H1 (cell line): ENCODE measurements around the gene SLC6A7. TPM values are rescaled to one million over a fixed set of nuclear protein-coding genes. Genes with fewer than 3 reads are reported as not detected.
A peak's percentile ranks its signal among the peaks of the same experiment; 100 is the strongest.

Experiments
- CTCF ChIA-PET: fragments of 300-600 bp; sonication (Branson Sonifier 250); formaldehyde crosslinking; loops from one replicate; lab custom pipeline; 2021; ENCODE audit not compliant: partially characterized antibody; lab: Charles Lee
- POLR2A ChIA-PET: fragments of 300-600 bp; sonication (Branson Sonifier 250); formaldehyde crosslinking; loops from one replicate; lab custom pipeline; 2021; ENCODE audit warnings: inconsistent platforms; ENCODE audit not compliant: partially characterized antibody; lab: Charles Lee
- DNase-seq, 2 experiments: peaks; one replicate each; pipeline versions ENCODE4 v3.0.0 to v3.0.0-alpha.2; 2010 to 2022; ENCODE audit warnings: low spot score in 2 of 2, low read depth in 1 of 2, mixed read lengths in 1 of 2
- FAIRE-seq: peaks from 2 replicates; lab custom pipeline; 2011; peaks lifted over from hg19 to GRCh38; lab: Jason Lieb, UNC
- H2AFZ ChIP-seq: 2 replicates; pipeline ENCODE4 v1.8.1; 2012; ENCODE audit warnings: low read length, inconsistent platforms
- H2AK5ac ChIP-seq: 2 replicates; pipeline ENCODE4 v1.6.1; 2013; ENCODE audit warnings: low read depth, low read length
- H2BK120ac ChIP-seq: replicated peaks from 2 replicates; pipeline ENCODE3; 2013; ENCODE audit warnings: low read depth, low read length, inconsistent platforms
- H2BK12ac ChIP-seq: 2 replicates; pipeline ENCODE4 v1.6.1; 2013; ENCODE audit warnings: low read depth, low read length
- H2BK15ac ChIP-seq: 2 replicates; pipeline ENCODE4 v1.6.1; 2013; ENCODE audit warnings: low read length
- H2BK20ac ChIP-seq: 2 replicates; pipeline ENCODE4 v1.6.1; 2013; ENCODE audit warnings: low read length
- H2BK5ac ChIP-seq: 2 replicates; pipeline ENCODE4 v1.6.1; 2013; ENCODE audit warnings: low read depth, low read length
- H3K14ac ChIP-seq: 2 replicates; pipeline ENCODE4 v1.6.1; 2013; ENCODE audit warnings: inconsistent platforms; ENCODE audit not compliant: insufficient read length
- H3K18ac ChIP-seq: 2 replicates; pipeline ENCODE4 v1.6.1; 2013; ENCODE audit warnings: low read length; ENCODE audit errors: extremely low read depth
- H3K23ac ChIP-seq: 2 replicates; pipeline ENCODE4 v1.6.1; 2013; ENCODE audit warnings: inconsistent platforms; ENCODE audit not compliant: insufficient read length
- H3K23me2 ChIP-seq: 2 replicates; pipeline ENCODE4 v1.6.1; 2013; ENCODE audit warnings: low read depth, low read length
- H3K27ac ChIP-seq: 2 replicates; pipeline ENCODE4 v1.6.1; 2011; ENCODE audit warnings: low read depth, low read length, inconsistent platforms
- H3K27me3 ChIP-seq, 4 experiments: replicated peaks in 1 of 4; 1 replicate in 1 of 4; 2 replicates in 3 of 4; pipeline versions ENCODE4 v1.6.1 to v1.8.1; 2011 to 2013; ENCODE audit warnings: low read length in 3 of 4, mild to moderate bottlenecking in 3 of 4, inconsistent platforms in 2 of 4, mixed read lengths in 2 of 4, moderate library complexity in 1 of 4; ENCODE audit not compliant: control insufficient read depth in 3 of 4, insufficient read depth in 3 of 4; ENCODE audit errors: extremely low read depth in 1 of 4
- H3K36me3 ChIP-seq, 4 experiments: 2 replicates each; pipeline versions ENCODE4 v1.6.1 to v1.8.1; 2011 to 2013; ENCODE audit warnings: mild to moderate bottlenecking in 4 of 4, low read length in 3 of 4, moderate library complexity in 2 of 4, control low read depth in 1 of 4, inconsistent platforms in 1 of 4; ENCODE audit not compliant: insufficient read depth in 4 of 4, control insufficient read depth in 2 of 4
- H3K4ac ChIP-seq: replicated peaks from 2 replicates; pipeline ENCODE3; 2013; ENCODE audit warnings: low read length, low read depth, mixed read lengths, inconsistent platforms; ENCODE audit not compliant: insufficient read length
- H3K4me1 ChIP-seq, 4 experiments: replicated peaks in 1 of 4; 1 replicate in 1 of 4; 2 replicates in 3 of 4; pipeline versions ENCODE4 v1.6.1 to v1.8.1; 2011 to 2013; ENCODE audit warnings: low read length in 3 of 4, inconsistent platforms in 2 of 4, mixed read lengths in 1 of 4; ENCODE audit not compliant: insufficient read depth in 4 of 4, control insufficient read depth in 3 of 4
- H3K4me2 ChIP-seq, 2 experiments: 2 replicates each; pipeline versions ENCODE4 v1.6.1 to v1.8.1; 2011 to 2013; ENCODE audit warnings: low read depth in 2 of 2, low read length in 2 of 2, control low read depth in 1 of 2, inconsistent platforms in 1 of 2, mild to moderate bottlenecking in 1 of 2; ENCODE audit not compliant: insufficient read depth in 1 of 2
- H3K4me3 ChIP-seq, 4 experiments: fragments of 200-600, 300-600 bp in 1 of 4; sonication (generic), shearing (Covaris generic), sonication (Bioruptor Twin) in 1 of 4; 2 replicates each; pipeline versions ENCODE4 v1.5.1 to v1.8.1; 2011 to 2016; ENCODE audit warnings: low read length in 4 of 4, low read depth in 3 of 4, control low read depth in 2 of 4, inconsistent platforms in 2 of 4, mild to moderate bottlenecking in 2 of 4, mixed read lengths in 1 of 4, moderate library complexity in 1 of 4; ENCODE audit not compliant: insufficient read depth in 2 of 4; ENCODE audit errors: extremely low read depth in 1 of 4
- H3K56ac ChIP-seq: replicated peaks from 2 replicates; pipeline ENCODE3; 2013; ENCODE audit warnings: low read depth, mild to moderate bottlenecking, mixed read lengths, low read length, inconsistent platforms; ENCODE audit not compliant: insufficient read length
- H3K79me1 ChIP-seq: 2 replicates; pipeline ENCODE4 v1.6.1; 2013; ENCODE audit warnings: low read depth, low read length, control low read depth
- H3K79me2 ChIP-seq, 2 experiments: 2 replicates each; pipeline versions ENCODE4 v1.6.1 to v1.8.1; 2012 to 2013; ENCODE audit warnings: low read length in 2 of 2, mild to moderate bottlenecking in 2 of 2, inconsistent platforms in 1 of 2; ENCODE audit not compliant: insufficient read depth in 2 of 2, control insufficient read depth in 1 of 2
- H3K9ac ChIP-seq, 4 experiments: replicated peaks in 1 of 4; 1 replicate in 1 of 4; 2 replicates in 3 of 4; pipeline versions ENCODE4 v1.6.1 to v1.8.1; 2011 to 2013; ENCODE audit warnings: low read depth in 3 of 4, low read length in 3 of 4, control low read depth in 2 of 4, mild to moderate bottlenecking in 2 of 4, moderate library complexity in 2 of 4, inconsistent platforms in 1 of 4; ENCODE audit errors: extremely low read depth in 1 of 4
- H3K9me3 ChIP-seq, 2 experiments: 2 replicates each; pipeline versions ENCODE4 v1.6.1 to v1.8.1; 2012 to 2013; ENCODE audit warnings: mild to moderate bottlenecking in 2 of 2, moderate library complexity in 2 of 2, control low read depth in 1 of 2, inconsistent platforms in 1 of 2, low read depth in 1 of 2, low read length in 1 of 2, mixed read lengths in 1 of 2; ENCODE audit not compliant: insufficient read depth in 2 of 2
- H4K20me1 ChIP-seq, 2 experiments: replicated peaks in 1 of 2; 2 replicates each; pipeline versions ENCODE3 to v1.8.1; 2011 to 2013; ENCODE audit warnings: inconsistent platforms in 2 of 2, low read length in 2 of 2, mild to moderate bottlenecking in 1 of 2; ENCODE audit not compliant: insufficient read depth in 2 of 2, control insufficient read depth in 1 of 2
- H4K5ac ChIP-seq: 2 replicates; pipeline ENCODE4 v1.6.1; 2013; ENCODE audit warnings: low read length, low read depth, mixed read lengths, inconsistent platforms; ENCODE audit not compliant: insufficient read length
- H4K8ac ChIP-seq: 2 replicates; pipeline ENCODE4 v1.8.0; 2013; ENCODE audit warnings: mild to moderate bottlenecking, moderate library complexity, low read length, inconsistent platforms; ENCODE audit not compliant: insufficient read depth; ENCODE audit errors: extremely low read depth
- H4K91ac ChIP-seq: replicated peaks from 2 replicates; pipeline ENCODE3; 2013; ENCODE audit warnings: low read length, mixed read lengths, inconsistent platforms; ENCODE audit not compliant: insufficient read length
- RAD21 ChIP-seq, 2 experiments: IDR thresholded peaks in 1 of 2; conservative IDR thresholded peaks in 1 of 2; 2 replicates each; pipeline ENCODE4 v1.6.1; 2011; ENCODE audit warnings: low read depth in 2 of 2, low read length in 2 of 2, improper control_type of control experiment in 1 of 2, inconsistent platforms in 1 of 2, mild to moderate bottlenecking in 1 of 2, moderate library complexity in 1 of 2
- WGBS, 2 experiments: shearing (Covaris generic) in 1 of 2; methylation state at CpG; one replicate each; pipeline versions ENCODE4 v1.1.6 to v1.1.7; 2013 to 2015; ENCODE audit warnings: low lambda C conversion rate in 2 of 2, mixed read lengths in 2 of 2, inconsistent platforms in 1 of 2, low coverage in 1 of 2, missing lambda C conversion rate in 1 of 2; ENCODE audit not compliant: insufficient replicate concordance in 2 of 2, insufficient coverage in 1 of 2, insufficient read length in 1 of 2; ENCODE audit errors: extremely low coverage in 1 of 2, missing lambda C conversion rate in 1 of 2; 5-methylcytosine and 5-hydroxymethylcytosine counted together
- polyA plus RNA-seq, 7 experiments: library from polyadenylated mRNA; depleted of rRNA in 3 of 7; stranded (reverse) in 5 of 7; unstranded in 2 of 7; fragments of >200 nt in 5 of 7; fragments of 200-250 nt in 2 of 7; gene quantifications; 1 replicate in 5 of 7; 2 replicates in 1 of 7; 4 replicates in 1 of 7; pipeline versions ENCODE4 v1.2.1 to v1.2.3, GENCODE V29; 2011 to 2013; ENCODE audit warnings: missing spikeins in 2 of 7, mixed read lengths in 2 of 7
- total RNA-seq: library from RNA; stranded (reverse); fragmentation: NEBNext Ultra II Directional; extraction: Animal tissue kit (Norgen Biotek cat#: 25700); gene quantifications from 2 replicates; pipeline ENCODE4 v1.2.1, GENCODE V29; 2021

The SLC6A7 gene
- total and polyA plus RNA-seq, 2 of the 8 experiments (the other 6 are each of a cell fraction or from before 2014, with no cell fraction given) = 0.07 to 0.12 TPM

DNA sequence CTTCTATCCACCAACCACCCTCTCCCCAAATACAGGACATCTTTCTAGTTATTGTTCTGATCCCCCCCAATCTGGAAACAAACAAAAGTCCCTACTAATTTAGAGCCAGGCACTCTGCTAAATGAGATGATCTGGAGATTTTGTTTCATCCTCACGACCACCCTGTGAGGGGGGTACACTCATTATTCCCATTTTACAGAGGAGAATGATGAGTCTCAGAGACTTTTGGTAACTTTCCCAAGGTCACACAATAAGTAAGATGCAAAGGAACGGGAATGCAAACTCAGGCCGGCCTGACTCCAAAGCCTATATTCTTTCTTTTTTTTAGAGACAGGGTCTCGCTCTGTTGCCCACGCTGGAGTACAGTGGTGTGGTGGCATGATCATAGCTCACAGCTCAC lies 43.6 kb upstream of the SLC6A7 start:
- H3K36me3 ChIP-seq = no peaks in the 10 kb centered on the region
- DNase-seq = no peak
- no peak overlapping the region for H3K14ac ChIP-seq
- no peak overlapping the region for H4K91ac ChIP-seq
- H3K23ac ChIP-seq = no peak overlapping the region
- FAIRE-seq = no peak
- 95% methylated on average over 5 of the region's 5 CpGs; no CpG with 5 or more reads in 1 of the 2 experiments for WGBS, 2 experiments
- no peak overlapping the region for H3K56ac ChIP-seq
- no peak overlapping the region for H3K4ac ChIP-seq
- no peak for TF ChIP-seq RAD21 (IDR thresholded peaks at IDR 0.05 in 1 of 2, conservative IDR thresholded peaks at IDR 0.05 in 1 of 2; ENCODE audit: low read depth in 2 of 2, low read length in 2 of 2)
- no peak overlapping the region for H2BK12ac ChIP-seq
- H3K9ac ChIP-seq = no peak overlapping the region
- H3K4me2 ChIP-seq = no peak overlapping the region
- no peak overlapping the region for H4K8ac ChIP-seq
- CTCF ChIA-PET = interaction anchor here (0.6 to 13.1 kb wide), 11 partner anchors 8 to 77 kb away, joined by 3 to 188 read pairs (median 5); partner anchors contain the start of gene PDGFRB
- H2BK15ac ChIP-seq = no peak overlapping the region
- no peaks in the 10 kb centered on the region for H3K79me2 ChIP-seq
- no peaks in the 10 kb centered on the region; the same call in 1 of the 2 replicates for H3K79me1 ChIP-seq
- H2BK20ac ChIP-seq = no peak overlapping the region
- no peaks in the 10 kb centered on the region; a peak in 1 of 7 replicates for H3K27me3 ChIP-seq
- POLR2A ChIA-PET = interaction anchor here (1.3 kb wide), 1 partner anchor 24 kb away, joined by 4 read pairs; no protein-coding TSS in a partner anchor
- H4K5ac ChIP-seq = no peak overlapping the region
- H3K4me1 ChIP-seq = peaks cover 0 to 14% (median 8%) of the 10 kb centered on the region in 4 experiments; a peak in 6 of 7 replicates
- no peaks in the 10 kb centered on the region for H3K23me2 ChIP-seq
- no peak overlapping the region for H2BK5ac ChIP-seq
- H3K4me3 ChIP-seq = no peak overlapping the region
- H3K9me3 ChIP-seq = no peaks in the 10 kb centered on the region
- no peak overlapping the region for H3K18ac ChIP-seq
- no peak overlapping the region for H2BK120ac ChIP-seq
- peak overlapping the region; percentile 82; the same call in 1 of the 2 replicates for H2AK5ac ChIP-seq
- no peak overlapping the region for H2AFZ ChIP-seq
- H3K27ac ChIP-seq = no peak overlapping the region
- H4K20me1 ChIP-seq = no peaks in the 10 kb centered on the region
